Smooth muscle cell (in vitro differentiated cells): ENCODE data around the gene NSDHL. TPM values are rescaled to one million over a fixed set of nuclear protein-coding genes. Genes with fewer than 3 reads are reported as not detected.
A peak's percentile ranks its signal among the peaks of the same experiment; 100 is the strongest.

Source experiments
- DNase-seq: peaks from one replicate; lab custom pipeline; 2025; ENCODE audit not compliant: unreplicated experiment; lab: John Stamatoyannopoulos, UW
- H2AFZ ChIP-seq: fragments of 200-600 bp; sonication (generic); 2 replicates; pipeline ENCODE4 v1.6.0; 2016; ENCODE audit warnings: antibody characterized with exemption, low read depth, mild to moderate bottlenecking
- H3F3A ChIP-seq: fragments of 200-600 bp; sonication (generic); 2 replicates; pipeline ENCODE4 v1.6.0; 2017; ENCODE audit warnings: antibody characterized with exemption, low read depth
- H3K27ac ChIP-seq: fragments of 200-600 bp; sonication (generic); 2 replicates; pipeline ENCODE4 v1.5.1; 2016; ENCODE audit warnings: low read depth, mild to moderate bottlenecking
- H3K27me3 ChIP-seq: fragments of 200-600 bp; sonication (generic); 2 replicates; pipeline ENCODE4 v1.6.1; 2016; ENCODE audit warnings: low read depth, mild to moderate bottlenecking
- H3K36me3 ChIP-seq: fragments of 200-600 bp; sonication (generic); 2 replicates; pipeline ENCODE4 v1.5.1; 2016; ENCODE audit warnings: low read depth
- H3K4me1 ChIP-seq: fragments of 200-600 bp; sonication (generic); 2 replicates; pipeline ENCODE4 v1.5.1; 2016; ENCODE audit warnings: low read depth
- H3K4me2 ChIP-seq: fragments of 200-600 bp; sonication (generic); 2 replicates; pipeline ENCODE4 v1.6.0; 2016; ENCODE audit warnings: mild to moderate bottlenecking
- H3K4me3 ChIP-seq: fragments of 200-600 bp; sonication (generic); 2 replicates; pipeline ENCODE4 v1.5.1; 2016; ENCODE audit warnings: mild to moderate bottlenecking
- H3K79me2 ChIP-seq: fragments of 200-600 bp; sonication (generic); 2 replicates; pipeline ENCODE4 v1.6.0; 2016; ENCODE audit warnings: low read depth, mild to moderate bottlenecking
- H3K9ac ChIP-seq: fragments of 200-600 bp; sonication (generic); 2 replicates; pipeline ENCODE4 v1.6.0; 2016; ENCODE audit warnings: low read depth
- H3K9me3 ChIP-seq: fragments of 200-600 bp; sonication (generic); replicated peaks from 2 replicates; pipeline ENCODE4 v1.5.1; 2016; ENCODE audit warnings: low read depth
- H4K20me1 ChIP-seq: fragments of 200-600 bp; sonication (generic); 2 replicates; pipeline ENCODE4 v1.6.0; 2016; ENCODE audit warnings: low read depth
- CTCF ChIP-seq: fragments of 200-600 bp; sonication (generic); IDR thresholded peaks from 2 replicates; pipeline ENCODE4 v1.5.1; 2017; ENCODE audit warnings: borderline replicate concordance, mild to moderate bottlenecking, antibody characterized with exemption; ENCODE audit not compliant: insufficient read depth, poor library complexity, severe bottlenecking
- WGBS: methylation state at CpG from one replicate; pipeline ENCODE4 v1.1.7; 2016; ENCODE audit warnings: low lambda C conversion rate; 5-methylcytosine and 5-hydroxymethylcytosine counted together
- polyA plus RNA-seq: library from polyadenylated mRNA; unstranded; fragments of >200 nt; fragmentation: Nextera tagmentation; extraction: Ambion mirVana; gene quantifications from 2 replicates; pipeline ENCODE4 v1.2.1, GENCODE V29; 2016
- total RNA-seq: library from RNA; depleted of rRNA; stranded (reverse); fragments of >200 nt; gene quantifications from 2 replicates; pipeline ENCODE4 v1.2.3, GENCODE V29; 2014

The NSDHL gene
- total and polyA plus RNA-seq, 2 experiments from 2014 or later, result 20.9 to 36.4 TPM

- Histone ChIP-seq H3K36me3 (no peaks in the 10 kb centered on the region), H3K4me1 (peaks cover 8% of the 10 kb centered on the region), H3K9me3 (no peaks in the 10 kb centered on the region), H3K27me3 (no peaks in the 10 kb centered on the region), H4K20me1 (no peaks in the 10 kb centered on the region), H3K27ac (no peak within 1 kb of the TSS), H3F3A (no peaks in the 10 kb centered on the region), H3K79me2 (no peaks in the 10 kb centered on the region), H3K9ac (no peak within 1 kb of the TSS), H2AFZ (no peak within 1 kb of the TSS), H3K4me3 (peak within 1 kb of the TSS; percentile 47), H3K4me2 (peak within 1 kb of the TSS; percentile 79)
- no peak for DNase-seq
- WGBS, result 53% methylated on average over 33 of the region's 64 CpGs
- no peak for TF ChIP-seq CTCF
Measured at GRCh38 chrX:152897222-152898131, 66.6 kb downstream of the NSDHL start, which contains the start of gene ZNF185. TSS of gene ZNF185 (plus strand) at chrX:152898067. CDS start at chrX:152914490, 16,423 bp downstream.

DNA sequence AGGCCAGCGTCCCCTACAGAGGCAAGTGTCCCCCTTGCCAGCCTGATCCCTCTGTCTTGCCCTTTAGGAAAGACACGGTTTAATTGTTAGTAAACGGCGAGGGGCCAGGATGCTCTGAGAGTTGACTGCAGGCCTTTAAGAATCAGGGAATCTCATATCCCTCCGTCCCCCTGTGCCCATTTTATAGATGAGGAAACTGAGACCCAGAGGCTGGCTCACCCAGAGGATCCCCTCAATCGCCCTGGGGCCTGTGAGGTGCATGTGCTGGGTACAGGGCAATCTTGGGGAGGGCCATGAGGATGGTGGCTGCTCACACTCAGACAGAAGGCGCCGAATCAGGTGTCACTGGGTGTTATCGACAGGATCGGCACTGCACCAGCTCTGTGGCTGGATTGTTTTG, 67.6 kb downstream of the NSDHL start:
- H4K20me1 ChIP-seq, result no peaks in the 10 kb centered on the region
- peaks cover 8% of the 10 kb centered on the region for H3K4me1 ChIP-seq
- no peaks in the 10 kb centered on the region for H3F3A ChIP-seq
- H2AFZ ChIP-seq, result no peak overlapping the region
- no peak for TF ChIP-seq CTCF
- H3K9ac ChIP-seq, result no peak overlapping the region
- H3K4me3 ChIP-seq, result peak overlapping the region; percentile 47
- WGBS, result 74% methylated on average over 10 of the region's 10 CpGs
- no peaks in the 10 kb centered on the region for H3K36me3 ChIP-seq
- no peaks in the 10 kb centered on the region for H3K27me3 ChIP-seq
- H3K27ac ChIP-seq, result no peak overlapping the region
- no peaks in the 10 kb centered on the region for H3K79me2 ChIP-seq
- H3K4me2 ChIP-seq, result peak overlapping the region; percentile 73
- H3K9me3 ChIP-seq, result no peaks in the 10 kb centered on the region
- DNase-seq, result no peak

GRCh38 chrX:152899111-152899873, 68.4 kb downstream of the NSDHL start:
- no peak overlapping the region for H3K27ac ChIP-seq
- H3K4me2 ChIP-seq, result no peak overlapping the region
- no peak overlapping the region for H3K9ac ChIP-seq
- 85% methylated on average over 16 of the region's 16 CpGs for WGBS
- no peaks in the 10 kb centered on the region for H3F3A ChIP-seq
- H3K4me1 ChIP-seq, result peaks cover 5% of the 10 kb centered on the region
- no peak for TF ChIP-seq CTCF
- no peak overlapping the region for H2AFZ ChIP-seq
- no peaks in the 10 kb centered on the region for H3K79me2 ChIP-seq
- no peak for DNase-seq
- no peaks in the 10 kb centered on the region for H3K9me3 ChIP-seq
- no peaks in the 10 kb centered on the region for H3K36me3 ChIP-seq
- H3K4me3 ChIP-seq, result no peak overlapping the region
- no peaks in the 10 kb centered on the region for H4K20me1 ChIP-seq
- H3K27me3 ChIP-seq, result no peaks in the 10 kb centered on the region
